Measurements from ENCODE around the gene UBL4B.

DNA sequence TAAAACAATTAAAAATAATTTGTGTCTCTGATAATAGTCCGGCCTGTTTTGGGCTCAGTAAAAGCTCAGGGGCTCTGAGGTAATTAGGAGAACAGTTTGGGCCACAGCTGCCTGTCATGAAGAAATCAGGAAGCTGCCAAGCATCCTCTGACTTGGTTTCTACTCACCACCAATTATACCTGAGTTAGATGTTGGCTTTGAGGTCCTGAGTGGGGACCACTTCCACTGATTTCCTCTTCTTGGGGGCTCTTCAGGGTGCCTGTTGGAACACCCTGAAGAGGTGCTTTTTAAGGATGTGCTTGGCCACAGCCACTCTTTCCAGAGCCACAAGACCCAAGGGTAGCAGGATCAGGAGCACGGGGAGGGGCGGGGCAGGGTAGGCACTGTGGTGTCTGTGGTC is 48.9 kb downstream of the UBL4B start:
- TF ChIP-seq, protein P1, sequence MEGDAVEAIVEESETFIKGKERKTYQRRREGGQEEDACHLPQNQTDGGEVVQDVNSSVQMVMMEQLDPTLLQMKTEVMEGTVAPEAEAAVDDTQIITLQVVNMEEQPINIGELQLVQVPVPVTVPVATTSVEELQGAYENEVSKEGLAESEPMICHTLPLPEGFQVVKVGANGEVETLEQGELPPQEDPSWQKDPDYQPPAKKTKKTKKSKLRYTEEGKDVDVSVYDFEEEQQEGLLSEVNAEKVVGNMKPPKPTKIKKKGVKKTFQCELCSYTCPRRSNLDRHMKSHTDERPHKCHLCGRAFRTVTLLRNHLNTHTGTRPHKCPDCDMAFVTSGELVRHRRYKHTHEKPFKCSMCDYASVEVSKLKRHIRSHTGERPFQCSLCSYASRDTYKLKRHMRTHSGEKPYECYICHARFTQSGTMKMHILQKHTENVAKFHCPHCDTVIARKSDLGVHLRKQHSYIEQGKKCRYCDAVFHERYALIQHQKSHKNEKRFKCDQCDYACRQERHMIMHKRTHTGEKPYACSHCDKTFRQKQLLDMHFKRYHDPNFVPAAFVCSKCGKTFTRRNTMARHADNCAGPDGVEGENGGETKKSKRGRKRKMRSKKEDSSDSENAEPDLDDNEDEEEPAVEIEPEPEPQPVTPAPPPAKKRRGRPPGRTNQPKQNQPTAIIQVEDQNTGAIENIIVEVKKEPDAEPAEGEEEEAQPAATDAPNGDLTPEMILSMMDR (IDR thresholded peaks at IDR 0.05) = no peak
- TF ChIP-seq POLR2AphosphoS5 (IDR thresholded peaks at IDR 0.05) = no peak
